DMS 273 (cell line): ENCODE results near the gene RNF217.

Experiments
- DNase-seq: peaks from one replicate; lab custom pipeline; 2025; ENCODE audit not compliant: unreplicated experiment; lab: John Stamatoyannopoulos, UW

Gene RNF217

DNA sequence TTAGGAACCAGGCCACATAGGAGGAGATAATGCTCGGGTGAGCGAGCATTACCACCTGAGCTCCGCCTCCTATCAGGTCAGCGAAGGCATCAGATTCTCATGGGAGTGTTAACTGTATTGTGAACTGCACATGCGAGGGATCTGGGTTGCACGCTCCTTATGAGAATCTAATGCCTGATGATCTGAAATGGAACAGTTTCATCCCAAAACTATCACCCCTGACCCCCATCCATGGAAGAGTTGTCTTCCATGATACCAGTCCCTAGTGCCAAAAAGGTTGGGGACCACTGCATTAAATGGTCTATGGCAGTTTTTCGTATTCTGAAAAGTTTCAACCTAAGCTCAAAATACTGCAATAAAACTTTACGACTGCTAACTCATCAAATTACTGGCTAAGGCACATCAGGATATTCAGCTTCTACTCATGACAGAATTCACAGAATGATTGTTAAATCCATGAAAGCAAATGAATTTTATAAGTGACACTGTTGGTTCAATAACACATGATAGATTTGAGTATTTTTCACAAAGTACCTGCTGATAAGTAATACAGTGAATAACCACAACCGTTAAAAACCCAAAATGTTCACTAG is 25.9 kb downstream of the RNF217 start:
- DNase-seq: no peak

GRCh38 chr6:124989136-124989983 is 27.1 kb downstream of the RNF217 start:
- DNase-seq: no peak

DNA sequence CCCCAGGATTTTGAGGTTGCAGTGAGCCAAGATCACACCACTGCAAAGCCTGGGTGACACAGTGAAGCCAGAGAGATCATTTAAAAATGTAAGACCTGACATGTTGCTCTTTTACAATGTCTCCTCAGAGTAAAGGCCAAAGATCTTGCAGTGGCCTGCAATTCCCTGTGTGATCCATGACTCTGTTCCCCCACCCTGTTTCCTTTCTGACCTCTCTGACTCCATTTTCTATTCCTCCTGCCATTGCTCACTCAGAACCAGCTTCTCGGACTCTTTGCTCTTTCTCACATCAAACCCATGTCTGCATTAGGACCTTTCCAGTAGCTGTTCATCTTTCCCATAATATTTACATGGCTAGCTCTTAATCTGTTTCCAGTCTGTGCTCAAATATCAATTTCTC is 28.8 kb downstream of the RNF217 start:
- DNase-seq: no peak

GRCh38 chr6:124991764-124992295 is 29.6 kb downstream of the RNF217 start:
- no peak for DNase-seq

DNA sequence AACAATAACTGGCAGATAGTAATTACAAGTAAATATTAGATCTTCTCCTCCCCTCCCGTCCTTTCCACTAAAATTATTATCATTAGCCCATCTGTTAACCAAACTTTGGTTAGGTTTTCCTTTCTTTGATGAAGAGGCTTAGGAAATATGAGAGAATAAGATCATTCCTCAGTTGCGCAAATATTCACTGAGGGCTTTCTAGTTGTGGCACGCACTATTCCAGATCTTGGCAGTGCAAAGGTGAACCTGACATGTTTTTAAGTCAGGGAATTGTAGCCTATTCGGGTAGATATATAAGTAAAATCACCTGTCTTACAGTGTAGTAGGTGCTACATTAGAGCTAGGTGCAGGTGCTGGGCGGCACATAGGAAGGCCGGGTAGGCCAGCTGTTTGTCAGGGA is 31.1 kb downstream of the RNF217 start:
- DNase-seq: no peak

DNA sequence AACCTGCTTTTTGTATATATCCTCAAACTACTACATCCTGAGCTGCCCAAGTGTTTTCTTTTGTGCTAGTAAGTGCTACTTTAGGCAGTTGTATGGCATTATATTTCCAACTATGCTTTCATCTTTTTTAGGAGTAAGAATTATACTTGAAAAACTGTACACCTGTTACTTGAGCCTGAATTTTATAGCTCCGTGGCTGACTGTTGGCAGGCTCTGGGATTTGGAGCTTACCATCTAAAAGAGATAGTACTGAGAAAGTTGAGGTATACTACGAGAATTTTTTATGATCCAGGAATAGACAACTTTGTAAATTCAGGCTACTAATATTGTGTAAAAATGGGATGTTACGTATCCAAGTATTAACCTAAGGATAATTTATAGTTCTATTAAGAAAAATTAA is 32.4 kb downstream of the RNF217 start:
- DNase-seq: no peak

- DNase-seq: no peak
Observed at GRCh38 chr6:124995131-124995530, 32.9 kb downstream of the RNF217 start.

- DNase-seq: no peak
Observed at GRCh38 chr6:124995645-124996325, 33.5 kb downstream of the RNF217 start.

GRCh38 chr6:124996411-124996810 is 34.2 kb downstream of the RNF217 start:
- DNase-seq: no peak

GRCh38 chr6:124997196-124997875 is 35.1 kb downstream of the RNF217 start:
- DNase-seq: no peak

GRCh38 chr6:124999105-124999764 is 37.0 kb downstream of the RNF217 start:
- DNase-seq: no peak

DNA sequence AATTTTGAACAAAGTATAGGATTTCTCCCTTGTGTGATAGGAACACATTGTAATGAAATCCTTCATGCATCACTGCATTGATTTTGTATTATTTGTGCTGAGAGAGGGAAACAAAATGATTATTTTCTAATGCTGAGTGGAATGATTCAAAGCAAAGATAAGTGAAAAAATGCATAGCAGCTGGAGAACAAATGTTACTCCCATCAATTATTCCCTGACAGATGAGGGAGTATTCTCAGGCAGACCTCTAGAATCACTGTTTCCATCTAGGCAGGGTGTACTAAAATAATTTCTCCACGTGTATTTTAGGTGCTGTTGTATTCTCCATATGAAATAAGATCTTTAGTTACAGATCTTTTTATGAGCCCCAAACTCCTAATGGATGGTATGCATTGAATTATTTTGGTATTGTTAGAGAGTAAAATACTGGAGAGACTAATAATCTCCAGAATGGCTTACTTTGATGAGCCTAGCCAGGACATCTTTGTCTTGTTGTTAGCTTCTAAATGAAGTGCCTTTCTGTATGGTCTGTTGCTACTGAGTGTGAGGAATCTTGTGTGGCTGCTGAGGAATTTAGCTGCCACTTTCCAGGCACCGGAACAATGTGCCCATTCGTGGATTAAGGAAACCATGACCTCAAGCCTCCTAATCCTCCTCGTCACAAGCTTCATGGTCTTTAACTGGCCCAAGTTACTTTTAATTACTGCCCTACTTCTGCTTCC is 39.6 kb downstream of the RNF217 start:
- DNase-seq: no peak

DNA sequence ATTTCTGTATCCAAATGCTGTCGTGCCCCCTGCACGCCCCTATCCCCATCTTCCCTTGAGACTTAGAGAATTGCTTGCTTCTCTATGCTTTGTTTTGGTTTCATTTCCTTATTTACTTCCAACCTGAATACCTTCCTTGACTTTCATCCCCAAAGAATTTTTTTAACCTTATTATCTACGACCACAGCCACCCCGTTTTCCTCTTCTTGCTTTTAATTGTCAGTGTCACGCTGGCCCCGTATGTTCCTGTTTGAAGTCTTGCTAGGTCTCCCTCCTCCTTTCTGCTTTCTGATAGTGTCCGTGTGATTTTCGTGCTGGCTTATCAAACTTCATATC is 40.1 kb downstream of the RNF217 start:
- DNase-seq: no peak

- DNase-seq: no peak
Observed at GRCh38 chr6:125003070-125003469, 40.8 kb downstream of the RNF217 start.

DNA sequence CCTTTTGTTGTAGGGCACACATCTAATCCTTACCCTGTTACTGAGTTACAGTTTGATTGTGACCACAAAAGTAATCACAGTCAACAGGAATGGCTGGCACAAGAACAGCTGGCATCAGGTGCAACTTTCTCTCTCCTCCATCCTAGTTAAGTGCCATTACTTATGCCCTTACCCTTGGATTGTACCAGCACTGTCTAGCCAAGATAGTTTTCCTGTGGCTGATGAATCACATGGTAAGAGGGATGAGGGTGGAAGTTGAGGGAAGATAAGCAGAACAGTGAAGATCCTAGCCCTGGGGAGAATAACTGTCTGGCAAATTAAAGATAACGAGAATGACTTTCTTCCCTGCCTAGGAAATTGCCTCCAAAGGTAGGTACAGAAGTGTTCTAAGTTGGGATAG is 42.0 kb downstream of the RNF217 start:
- no peak for DNase-seq

DNA sequence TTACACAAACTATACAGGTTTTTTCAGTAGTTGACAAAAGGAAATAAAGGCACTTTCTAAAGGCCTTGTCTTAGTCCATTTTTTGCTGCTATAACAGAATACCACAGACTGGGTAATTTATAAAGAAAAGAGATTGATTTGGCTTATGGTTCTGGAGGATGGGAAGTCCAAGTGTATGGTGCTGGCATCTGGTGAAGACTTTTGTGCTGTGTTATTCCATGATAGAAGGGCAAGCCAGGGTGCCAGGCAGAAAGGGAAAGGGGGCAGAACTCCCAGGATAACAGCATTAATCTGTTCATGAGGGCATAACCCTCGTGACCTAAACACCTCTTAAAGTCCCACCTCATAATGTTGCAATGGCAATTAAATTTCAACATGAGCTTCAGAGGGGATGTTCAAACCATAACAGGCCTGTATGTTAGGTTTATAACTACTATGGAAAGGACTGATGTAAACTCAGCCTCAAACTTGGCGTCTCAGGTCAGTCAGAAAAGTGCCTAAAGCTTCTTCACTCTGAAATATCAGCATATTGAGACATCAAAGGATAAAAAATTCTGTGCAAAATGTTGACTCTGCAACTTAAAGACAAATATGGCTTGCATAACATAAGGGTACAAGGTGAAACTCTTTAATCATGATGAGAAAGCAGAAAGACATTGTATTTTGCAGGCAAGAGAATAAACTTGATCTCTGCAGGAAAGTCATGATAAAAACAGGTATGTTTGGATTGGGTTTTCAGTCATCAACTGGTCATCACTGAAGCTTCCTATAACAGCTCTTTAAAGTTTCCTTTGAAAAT is 42.8 kb downstream of the RNF217 start:
- no peak for DNase-seq

DNA sequence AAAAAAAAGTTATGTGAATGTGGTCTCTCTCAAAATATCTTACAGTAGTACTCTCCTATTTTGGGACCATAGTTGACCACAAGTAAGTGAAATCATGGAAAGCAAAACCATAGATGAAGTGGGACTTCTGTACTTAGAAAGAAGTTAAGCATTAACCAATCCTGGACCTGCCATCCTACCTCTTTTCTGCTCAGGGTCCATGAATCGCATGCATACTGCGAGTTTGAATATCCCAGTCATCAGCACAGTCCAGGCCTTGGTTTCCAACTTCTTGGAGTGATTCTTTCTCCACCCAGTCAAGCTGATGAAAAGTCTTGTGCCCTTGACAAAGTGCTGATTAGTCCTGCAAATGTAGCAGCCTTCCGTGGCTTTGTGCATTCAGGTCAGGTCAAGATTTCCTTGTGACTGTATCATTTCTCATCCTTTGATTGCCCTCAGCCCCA is 46.0 kb downstream of the RNF217 start:
- DNase-seq: no peak

DNA sequence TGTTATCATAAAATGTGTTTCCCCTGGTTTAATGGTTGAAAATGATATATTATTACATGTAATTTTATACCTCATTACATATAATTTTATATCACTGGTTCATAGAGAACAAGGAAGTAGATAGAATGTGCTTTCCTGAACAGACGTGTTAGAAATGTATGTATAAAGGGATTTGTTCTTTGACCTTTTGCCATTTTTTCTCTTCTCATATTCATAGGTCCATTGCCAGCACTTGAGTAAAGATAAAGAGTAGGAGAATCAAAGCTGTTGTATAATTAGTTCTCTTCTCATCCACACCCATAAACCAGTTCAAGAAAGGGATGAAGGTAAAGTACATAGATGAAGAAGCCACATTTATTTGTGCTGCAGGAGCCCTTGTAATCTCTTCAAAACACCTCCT is 46.7 kb downstream of the RNF217 start:
- DNase-seq: no peak

DNA sequence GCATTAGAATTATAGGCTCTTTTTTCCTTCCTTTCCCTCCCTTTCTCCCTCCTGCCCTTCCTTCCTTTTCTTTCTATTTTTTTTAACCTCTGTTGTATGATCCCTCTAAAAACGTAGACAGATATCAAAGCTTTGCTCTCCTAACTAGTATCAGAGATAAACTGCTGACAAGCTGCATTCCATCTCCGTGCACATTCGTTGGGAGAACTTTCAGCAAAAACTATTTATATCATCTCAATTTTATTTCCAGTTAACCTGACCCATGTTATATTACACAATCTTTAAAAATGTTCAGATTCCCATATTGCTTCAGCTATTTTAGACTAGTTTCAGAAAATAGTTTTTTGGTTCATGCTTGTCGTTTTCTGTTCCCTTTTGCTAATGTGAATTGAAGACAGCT is 47.3 kb downstream of the RNF217 start:
- DNase-seq: no peak
